Stimulated activated CD8-positive, alpha-beta memory T cell treated with anti-CD3 and anti-CD28 coated beads, Interleukin-7, amount 100 ng/mL, for 24 hours (primary cell): ENCODE measurements around the gene MAP2K3.
"Not testable (repeated sequence)": the region's sequence is repeated elsewhere in the genome, so short reads cannot be mapped to it uniquely, and the experiment has no call there.

ENCODE experiments used
- DNase-seq: peaks from one replicate; pipeline ENCODE4 v3.0.0-alpha.2; 2020; ENCODE audit warnings: low read depth

The MAP2K3 gene

DNA sequence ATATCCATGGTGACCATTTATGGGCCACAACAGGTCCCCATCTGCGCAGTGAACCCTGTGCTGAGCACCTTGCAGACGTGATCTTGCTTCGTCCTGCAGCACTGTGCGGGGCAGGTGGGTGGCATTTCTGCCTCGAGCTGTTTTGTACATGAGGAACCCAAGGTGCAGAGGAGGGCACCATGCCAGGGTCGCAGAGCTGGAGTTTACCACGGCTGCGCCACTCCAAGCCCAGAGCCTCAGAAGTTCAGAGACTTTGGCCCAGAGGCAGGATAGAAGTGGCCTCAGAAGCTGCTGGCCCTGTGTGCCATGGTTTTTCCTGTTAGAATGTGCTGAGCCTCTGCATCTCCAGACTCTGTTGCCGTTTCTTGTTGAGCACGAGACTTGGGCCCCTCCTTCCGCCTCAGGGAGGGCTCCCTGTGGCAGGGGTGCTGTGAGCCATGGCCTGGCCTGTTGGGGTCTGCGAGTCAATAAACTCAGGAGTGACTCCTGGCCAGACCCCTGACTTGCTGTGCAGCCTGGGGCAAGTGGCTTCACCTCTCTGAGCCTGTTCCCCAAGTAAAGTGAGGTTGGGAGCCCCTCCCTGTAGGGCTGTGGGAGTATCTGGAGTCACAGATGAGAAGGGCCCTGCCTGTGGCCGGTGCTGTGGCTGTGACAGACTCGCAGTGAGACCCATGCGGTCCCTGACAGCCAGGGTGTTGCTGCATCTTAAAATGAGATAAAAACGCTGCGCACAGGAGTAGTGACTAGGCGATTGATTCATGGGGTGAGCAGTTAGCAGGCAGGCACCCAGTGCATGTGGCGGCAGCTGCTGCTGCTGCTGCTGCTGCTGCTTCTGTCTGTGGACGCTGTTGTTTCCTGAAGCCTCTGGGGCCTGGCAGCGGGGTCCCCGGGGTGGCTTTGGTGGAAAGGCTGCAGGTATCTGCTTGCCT lies 11.8 kb downstream of the MAP2K3 start:
- no peak for DNase-seq

DNA sequence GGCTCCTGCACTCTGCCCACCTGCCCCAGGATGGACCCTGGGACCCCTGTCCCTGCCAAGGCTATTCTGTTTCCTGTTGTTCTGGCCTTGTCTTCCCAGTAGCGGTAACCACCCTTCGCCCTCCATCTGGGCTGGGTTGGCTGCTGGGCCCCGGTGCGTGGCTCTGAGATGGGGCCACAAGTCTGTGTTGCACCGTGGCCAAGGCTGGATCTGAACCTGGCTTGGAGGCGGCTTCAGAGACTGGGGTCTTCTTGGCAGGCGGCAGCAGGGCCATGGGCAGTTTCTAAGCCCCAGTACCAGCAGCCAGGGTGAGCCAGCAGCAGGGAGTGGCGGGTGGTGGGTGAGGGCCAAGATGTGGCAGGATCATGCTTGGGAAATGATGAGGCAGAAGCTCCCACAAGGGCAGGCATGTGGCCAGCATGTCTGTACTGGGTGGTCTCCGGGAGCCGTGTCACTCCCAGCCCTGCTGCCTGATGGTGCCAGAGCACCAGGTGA lies 12.6 kb downstream of the MAP2K3 start:
- DNase-seq, result no peak

DNA sequence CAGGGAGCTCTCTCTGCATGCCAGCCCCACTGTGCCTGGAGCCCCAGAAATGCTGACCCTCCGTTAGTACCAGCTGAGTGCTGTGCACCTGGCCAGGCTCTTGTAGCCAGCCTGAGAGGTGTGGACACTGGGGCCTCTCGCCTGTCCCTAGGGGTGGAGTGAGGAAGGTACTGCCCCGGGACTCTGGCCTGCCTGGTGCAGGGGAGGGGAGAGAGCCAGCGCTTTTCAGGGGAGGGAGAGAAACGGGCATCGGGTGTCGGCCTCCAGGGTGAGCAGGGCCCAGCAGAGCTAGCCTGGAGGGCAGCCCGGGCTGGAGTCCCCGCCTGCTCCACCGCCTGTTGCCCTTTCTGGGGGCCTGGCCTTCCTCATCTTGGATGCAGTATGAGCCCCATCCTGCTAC lies 13.1 kb downstream of the MAP2K3 start:
- no peak for DNase-seq

DNA sequence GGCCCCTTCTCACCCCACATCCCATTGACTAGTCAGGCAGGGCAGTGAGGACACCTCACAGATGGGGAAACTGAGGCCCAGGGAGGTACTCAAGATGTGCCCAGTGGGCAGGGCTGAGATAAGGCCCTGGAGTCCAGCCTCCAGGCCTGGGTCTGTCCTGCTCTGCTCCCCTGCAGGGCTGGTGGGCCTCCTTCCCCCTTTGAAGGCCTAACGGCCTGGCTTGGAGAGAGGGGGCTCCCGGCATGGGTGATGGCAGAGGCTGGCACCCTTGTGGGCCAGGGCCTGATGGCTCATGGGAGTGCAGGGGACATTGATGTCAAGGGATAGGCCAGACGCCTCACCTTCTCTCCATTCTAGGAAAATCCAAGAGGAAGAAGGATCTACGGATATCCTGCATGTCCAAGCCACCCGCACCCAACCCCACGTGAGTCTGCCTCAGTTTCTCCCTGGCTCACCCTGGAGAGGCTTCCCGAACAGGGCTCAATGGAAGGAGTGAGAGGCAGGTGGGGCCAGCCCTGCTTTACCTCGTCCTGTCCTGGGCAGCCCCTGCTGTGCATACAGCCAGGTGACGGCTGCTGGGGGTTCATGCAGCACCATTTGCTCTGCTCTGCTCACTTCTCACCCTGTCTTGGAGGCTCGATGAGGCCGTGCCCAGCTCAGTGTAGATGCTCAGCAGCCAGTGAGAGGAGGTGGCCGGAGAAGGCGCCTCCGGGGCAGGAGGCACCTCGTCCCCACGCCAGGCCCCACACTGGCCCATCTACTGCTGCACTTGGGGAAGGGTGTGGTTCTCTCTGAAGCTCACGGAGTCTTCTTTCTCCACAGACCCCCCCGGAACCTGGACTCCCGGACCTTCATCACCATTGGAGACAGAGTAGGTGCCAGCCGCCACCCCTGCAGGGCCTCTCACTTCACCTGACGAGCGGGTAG lies 13.8 kb downstream of the MAP2K3 start:
- DNase-seq, result no peak

DNA sequence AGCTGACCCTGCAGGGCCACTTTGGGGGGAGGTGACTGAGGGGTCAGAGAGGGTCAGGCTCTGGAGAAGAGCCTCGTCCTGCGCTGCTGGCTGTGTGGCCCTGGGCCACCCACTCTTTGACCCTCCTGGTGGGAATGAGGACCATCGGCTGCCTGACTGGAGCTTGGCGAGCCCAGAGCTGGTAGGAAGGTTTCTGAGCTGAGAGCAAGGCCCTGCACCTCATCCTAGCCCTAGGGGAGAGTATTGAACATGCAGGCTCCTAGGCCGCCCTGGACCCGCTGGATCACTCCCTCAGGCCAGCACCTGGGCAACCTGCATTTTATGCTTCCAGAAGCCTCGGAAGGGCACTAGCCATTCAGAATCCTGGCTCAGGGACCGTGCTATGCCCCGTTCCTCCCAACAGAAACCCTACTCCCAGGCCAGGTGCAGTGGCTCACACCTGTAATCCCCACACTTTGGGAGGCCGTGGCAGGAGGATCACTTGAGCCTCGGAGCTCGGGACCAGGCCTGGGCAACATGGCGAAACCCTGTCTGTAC lies 14.5 kb downstream of the MAP2K3 start:
- DNase-seq, result no peak

DNA sequence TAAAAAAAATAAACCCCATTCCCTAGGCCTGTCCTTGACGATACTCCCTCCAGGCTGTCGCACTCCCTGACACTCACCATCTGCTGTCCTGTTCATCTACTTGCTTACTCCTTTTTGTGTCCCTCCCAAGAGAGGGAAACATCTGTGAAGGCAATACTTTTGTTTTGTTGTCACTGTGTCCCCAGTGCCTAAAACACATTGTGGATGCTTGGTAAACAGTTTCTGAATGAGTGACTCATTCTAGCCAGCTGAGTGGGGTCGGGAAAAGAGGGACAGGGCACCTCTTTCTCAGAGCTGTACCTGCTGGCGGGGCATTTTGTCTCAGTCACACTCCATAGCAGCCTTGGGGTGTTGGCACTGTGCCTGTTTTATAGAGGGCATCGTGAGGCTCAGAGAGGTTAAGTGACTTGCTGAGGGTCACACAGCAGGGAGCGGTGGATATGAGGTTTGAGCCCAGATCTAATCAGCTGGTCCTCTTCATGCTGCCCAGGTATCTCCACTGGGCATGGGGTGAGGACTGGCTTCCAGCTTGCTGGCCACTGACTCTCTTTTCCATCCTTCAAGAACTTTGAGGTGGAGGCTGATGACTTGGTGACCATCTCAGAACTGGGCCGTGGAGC lies 15.6 kb downstream of the MAP2K3 start:
- no peak for DNase-seq

DNA sequence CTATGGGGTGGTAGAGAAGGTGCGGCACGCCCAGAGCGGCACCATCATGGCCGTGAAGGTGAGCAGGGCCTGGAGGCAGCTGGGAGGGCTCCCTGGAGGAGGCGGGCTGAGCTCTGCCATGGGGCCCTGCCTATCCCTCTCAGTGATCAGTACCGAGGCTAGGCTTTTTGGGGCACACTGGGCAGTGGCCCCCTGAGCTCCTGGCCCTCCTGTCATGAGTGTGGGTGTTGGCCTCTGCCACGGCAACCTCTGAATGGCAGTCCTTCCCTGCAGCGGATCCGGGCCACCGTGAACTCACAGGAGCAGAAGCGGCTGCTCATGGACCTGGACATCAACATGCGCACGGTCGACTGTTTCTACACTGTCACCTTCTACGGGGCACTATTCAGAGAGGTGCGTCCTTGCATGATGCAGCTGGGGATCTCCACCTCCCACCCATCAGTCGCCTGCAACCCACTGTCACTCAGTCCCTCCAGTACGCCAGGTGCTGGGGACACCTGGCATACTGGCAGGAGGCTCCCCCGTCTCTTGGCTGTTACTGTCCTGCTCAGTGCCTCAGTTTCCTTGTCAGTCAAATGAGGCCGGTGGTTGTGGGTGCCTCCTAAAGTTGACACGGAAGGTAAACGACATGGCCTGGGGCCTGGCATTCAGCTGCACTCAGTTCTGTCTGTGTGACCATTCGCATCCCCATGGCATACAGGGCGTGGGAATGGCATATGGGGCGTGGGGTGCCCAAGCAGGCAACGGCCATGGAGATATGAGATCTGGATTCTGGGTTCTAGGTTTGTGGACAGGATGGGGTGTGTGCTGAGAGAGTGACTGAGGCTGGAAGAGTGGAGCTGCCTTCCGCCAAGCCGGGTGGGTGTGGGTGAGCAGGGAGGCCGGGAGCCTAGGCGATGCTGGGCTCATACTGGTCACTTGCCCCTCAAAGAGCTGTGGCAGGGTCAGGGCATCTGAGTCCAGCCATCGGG lies 16.4 kb downstream of the MAP2K3 start:
- DNase-seq, result no peak

DNA sequence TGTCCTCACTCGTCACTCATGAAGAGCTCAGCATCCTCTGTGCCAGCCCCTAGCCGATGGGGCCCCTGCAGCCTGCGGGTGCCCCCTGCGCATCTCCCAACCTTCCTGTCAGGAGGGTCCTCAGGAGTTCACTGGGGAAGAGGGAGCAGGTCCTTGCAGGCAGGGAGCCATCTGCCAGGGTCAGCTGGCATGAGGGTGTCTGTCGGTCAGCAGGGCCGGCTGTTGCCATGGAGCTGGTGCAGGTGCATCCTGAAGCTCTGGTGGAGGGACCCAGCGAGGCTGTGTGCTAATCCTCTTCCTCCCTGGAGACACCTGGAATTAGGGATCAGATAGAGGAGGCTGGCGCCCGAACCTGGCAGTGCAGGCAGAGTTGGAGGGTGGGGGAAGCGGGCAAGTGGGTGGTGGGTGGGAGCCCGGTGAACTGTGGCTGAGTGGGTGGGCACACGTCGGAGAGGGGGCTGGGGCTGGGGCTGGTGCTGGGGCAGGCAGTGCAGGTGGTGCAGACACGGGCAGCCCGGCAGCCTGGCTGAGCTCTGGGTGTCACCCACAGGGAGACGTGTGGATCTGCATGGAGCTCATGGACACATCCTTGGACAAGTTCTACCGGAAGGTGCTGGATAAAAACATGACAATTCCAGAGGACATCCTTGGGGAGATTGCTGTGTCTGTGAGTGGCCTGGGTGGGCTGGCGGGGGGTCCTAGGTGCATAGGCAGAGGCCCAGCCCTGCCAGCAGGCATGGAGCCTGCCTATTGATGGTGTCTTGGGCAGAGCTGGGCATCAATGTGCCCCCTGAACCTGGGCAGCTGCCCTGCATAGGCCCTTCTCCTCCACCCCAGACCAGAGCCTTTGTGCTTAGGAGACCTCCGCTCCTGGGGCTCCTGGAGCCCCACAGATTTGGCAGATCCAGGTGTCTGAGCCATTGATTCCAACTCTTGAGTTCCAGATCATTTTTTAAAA lies 17.4 kb downstream of the MAP2K3 start:
- no peak for DNase-seq

DNA sequence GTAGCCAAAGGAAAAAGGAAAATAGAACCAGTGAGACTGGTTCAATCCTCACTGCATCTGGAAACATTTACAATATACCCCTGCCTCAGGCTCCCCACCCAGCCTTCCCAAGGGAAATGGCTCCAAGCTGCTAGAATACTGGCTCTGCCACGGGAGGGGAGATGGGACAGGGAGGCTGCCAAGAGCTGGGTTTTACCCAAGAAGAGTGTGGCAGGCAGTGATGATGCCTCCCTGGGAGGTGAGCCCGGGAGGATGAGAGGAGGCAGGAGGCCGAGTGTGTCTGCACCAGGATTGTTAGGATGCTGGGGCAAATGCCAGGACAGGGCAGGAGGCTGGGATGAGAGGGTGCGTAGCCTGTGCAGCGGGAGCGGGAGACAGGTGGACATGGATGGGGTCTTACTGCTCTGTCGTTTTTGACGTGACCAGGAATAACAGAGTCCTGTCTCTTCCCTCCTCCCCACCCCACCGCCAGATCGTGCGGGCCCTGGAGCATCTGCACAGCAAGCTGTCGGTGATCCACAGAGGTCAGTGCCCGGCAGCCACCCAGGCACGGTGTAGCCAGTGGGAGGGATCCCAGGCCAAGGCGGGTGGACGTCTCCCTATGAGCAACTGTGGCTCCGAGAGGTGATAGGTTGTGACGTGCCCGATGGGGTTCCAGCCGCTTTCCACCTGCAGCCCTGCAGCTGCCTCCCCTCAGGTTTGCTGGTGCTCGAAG lies 18.4 kb downstream of the MAP2K3 start:
- no peak for DNase-seq

DNA sequence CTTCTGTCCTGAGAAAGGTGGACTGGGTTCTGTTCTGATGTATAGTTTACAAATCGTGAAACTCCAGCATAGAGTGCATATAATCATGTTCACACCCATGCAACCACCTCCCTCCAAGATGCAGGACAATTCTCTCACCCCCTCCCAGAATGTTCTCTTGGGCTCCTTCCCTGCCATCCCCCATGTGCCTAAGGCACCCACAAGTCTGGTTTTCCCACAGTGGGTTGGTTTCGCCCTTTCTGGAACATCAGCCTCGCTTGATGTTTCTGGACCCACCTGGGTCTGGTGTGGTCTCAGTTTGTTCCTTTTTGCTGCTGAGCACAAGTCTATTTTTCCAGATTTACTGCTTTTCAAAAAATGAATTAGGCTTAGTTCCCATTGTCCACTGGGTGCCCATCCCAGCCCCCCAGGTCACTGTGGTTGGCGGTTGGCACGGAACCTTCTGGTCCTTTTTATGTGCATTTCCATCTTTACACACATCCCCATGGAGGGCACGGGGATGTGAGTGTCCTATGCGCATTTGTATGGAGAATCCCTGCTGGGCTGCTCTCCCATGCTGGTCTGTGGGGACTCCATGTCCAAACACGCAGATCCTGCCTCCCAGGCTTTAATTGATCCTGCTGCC lies 19.0 kb downstream of the MAP2K3 start:
- no peak for DNase-seq

DNA sequence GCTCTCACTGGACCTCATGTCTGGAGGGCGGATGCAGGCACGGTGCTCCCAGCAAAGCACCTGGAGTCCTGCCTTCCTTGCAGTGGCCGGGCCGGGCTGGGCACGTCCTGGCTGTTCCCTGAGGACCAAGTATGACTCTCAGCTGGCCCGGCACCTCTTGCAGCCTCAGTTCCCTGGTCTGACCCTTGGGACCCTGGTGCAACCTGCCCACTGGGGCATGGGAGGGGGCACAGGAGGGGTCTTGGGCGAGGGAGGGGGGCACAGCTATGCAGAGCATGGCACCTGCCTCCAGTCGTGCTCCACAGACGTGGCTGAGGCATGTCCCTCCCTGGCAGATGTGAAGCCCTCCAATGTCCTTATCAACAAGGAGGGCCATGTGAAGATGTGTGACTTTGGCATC lies 19.6 kb downstream of the MAP2K3 start:
- no peak for DNase-seq

DNA sequence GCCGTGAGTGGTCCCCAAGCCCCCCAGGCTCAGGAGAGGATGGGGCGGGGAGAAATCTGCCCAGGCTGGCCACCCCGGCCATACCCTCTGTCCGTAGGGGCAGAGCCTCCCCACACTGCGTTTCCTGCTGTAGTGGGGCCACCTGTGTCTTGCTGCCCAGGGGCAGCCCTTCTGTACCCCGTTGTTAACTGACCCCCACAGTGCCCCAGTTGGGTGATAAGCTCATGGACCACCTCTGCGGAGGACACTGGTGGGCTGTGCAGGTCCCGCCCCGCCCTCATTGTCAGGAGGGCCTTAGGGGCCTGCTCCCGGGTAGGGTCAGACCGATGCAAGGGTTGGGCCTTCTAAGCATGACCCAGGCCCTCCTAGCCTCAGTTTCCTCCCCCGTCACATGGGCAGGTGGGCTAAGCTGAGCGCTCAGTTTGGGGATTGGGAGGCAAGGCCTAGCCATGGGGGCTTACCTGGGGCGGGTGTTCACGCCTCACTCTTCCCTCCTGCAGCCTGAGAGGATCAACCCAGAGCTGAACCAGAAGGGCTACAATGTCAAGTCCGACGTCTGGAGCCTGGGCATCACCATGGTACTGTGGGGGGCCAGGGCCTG lies 20.1 kb downstream of the MAP2K3 start:
- DNase-seq, result not testable (repeated sequence)

DNA sequence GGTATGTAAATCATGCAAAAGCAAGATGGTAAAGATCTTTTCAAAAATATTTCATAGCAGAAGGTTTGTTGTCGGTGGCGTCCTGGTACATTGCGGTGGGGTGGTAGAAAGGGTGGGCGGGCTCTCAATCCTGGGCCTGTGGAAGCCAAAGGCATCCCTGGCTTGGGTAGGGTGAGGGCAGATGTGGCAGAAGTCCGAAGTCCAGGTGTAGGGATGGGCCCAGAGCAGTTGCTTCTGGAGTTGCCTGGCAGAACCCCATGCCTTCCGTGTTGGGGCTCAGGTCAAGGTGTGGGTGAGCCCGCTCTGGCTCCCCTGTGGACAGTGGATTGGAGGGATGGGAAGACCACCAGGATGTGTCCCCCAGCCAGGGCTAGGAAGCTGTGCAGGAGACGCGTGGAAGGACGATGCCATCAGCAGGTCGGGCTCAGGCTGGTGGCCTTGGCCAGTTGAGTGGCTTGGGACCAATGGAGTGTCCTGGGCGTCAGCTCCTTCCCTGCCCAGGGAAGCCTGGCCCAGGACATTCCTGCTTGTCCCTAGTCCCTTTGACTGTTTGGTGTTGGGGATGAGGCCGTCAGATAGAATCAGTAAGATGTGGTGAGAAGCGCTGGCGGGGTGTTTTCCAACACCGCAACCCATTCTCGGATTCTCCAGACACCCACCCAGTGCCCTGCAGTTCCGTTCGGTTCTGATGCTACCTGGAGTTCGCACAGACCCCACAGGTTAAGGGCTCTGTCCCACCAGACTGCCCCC lies 21.1 kb downstream of the MAP2K3 start:
- not testable (repeated sequence) for DNase-seq

DNA sequence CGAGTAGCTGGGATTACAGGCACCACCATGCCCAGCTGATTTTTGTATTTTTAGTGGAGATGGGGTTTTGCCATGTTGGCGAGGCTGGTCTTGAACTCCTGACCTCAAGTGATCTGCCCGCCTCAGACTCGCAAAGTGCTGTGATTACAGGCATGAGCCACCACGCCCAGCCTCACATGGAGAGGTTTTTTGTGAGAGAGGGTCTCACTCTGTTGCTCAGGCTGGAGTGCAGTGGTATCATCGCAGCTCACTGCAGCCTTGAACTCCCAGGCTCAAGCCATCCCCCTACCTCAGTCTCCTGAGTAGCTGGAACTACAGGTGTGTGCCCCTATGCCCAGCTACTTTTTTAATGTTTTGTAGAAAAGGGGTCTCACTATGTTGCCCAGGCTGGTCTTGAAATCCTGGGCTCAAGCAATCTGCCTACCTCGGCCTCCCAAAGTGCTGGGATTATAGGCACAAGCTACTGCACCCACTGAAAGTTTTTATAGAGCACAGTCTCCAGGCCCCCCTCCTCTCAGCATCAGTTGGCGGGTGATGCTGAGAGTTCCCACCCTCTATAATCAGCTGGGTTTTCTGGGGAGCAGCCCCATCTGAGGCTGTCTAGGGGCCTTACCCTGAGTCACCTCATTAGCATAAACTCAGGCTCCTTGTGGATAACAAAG lies 22.2 kb downstream of the MAP2K3 start:
- not testable (repeated sequence) for DNase-seq

DNA sequence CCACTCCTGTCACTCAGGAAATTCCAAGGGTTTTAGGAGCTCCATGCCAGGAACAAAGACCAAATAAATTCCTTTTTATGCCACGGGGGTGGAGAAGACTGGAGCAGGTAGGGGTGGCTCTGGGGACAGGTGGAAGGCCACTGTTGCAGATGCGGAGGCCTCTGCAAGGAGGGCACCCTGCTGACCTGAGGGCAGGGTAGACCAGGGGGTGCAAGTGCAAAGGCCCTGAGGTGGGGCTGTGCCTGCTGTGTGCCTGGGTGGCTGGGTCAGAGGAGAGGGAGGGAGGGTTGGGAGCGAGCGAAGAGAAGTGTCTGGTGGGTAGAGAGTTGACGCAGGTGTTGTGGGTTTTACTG lies 22.7 kb downstream of the MAP2K3 start:
- DNase-seq, result not testable (repeated sequence)

DNA sequence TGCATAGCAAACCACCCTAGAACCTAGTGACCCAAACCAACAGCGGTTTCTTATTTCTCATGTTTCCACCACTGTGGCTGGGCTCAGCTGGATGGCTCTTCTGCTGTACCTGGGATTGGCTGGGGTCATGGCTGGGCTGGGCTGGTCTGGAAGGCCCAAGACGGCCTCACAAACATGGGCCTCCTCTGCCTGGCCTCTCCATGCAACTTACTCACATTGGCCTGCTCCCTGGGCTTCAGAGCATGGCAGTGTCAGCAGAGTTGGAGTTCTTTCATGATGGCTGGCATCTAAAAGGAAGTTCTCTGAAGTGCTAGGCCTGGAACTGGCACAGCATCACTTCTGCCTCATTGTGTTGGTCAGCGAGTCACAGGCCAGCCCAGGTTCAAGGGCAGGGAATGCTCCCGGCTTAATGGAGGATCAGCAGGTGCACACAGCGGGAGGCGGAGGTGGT lies 24.4 kb downstream of the MAP2K3 start:
- DNase-seq, result not testable (repeated sequence)
